ENCODE data around the gene TRMT2A.

The TRMT2A gene

GRCh38 chr22:20117633-20118299 is 740 bp upstream of the TRMT2A start:
- TF ChIP-seq CTCF (IDR thresholded peaks at IDR 0.05; ENCODE audit: low read depth, low read length, missing control alignments), result no peak
- in situ Hi-C loops (cut with HindIII; ENCODE audit: low sequenced_read_pairs), result no loop called here
- H3K4me3 ChIP-seq (ENCODE audit: low read depth, low read length), result peak overlapping the region; percentile 94
- no peak for DNase-seq (ENCODE audit: low read depth)

GRCh38 chr22:20116376-20116950 is 563 bp downstream of the TRMT2A start:
- TF ChIP-seq CTCF (IDR thresholded peaks at IDR 0.05; ENCODE audit: low read depth, low read length, missing control alignments), result no peak
- in situ Hi-C loops (cut with HindIII; ENCODE audit: low sequenced_read_pairs), result no loop called here
- peak overlapping the region; percentile 94 for H3K4me3 ChIP-seq (ENCODE audit: low read depth, low read length)
- DNase-seq (ENCODE audit: low read depth), result no peak

GRCh38 chr22:20115691-20116375 is 1.2 kb downstream of the TRMT2A start, which contains the start of gene RANBP1:
Gene RANBP1, plus strand, starts transcription at chr22:20116104. Its CDS starts 81 bp downstream, at chr22:20116185.
- in situ Hi-C loops (cut with HindIII; ENCODE audit: low sequenced_read_pairs), result no loop called here
- no peak for DNase-seq (ENCODE audit: low read depth)
- H3K4me3 ChIP-seq (ENCODE audit: low read depth, low read length), result peak within 1 kb of the TSS; percentile 94
- no peak for TF ChIP-seq CTCF (IDR thresholded peaks at IDR 0.05; ENCODE audit: low read depth, low read length, missing control alignments)

- in situ Hi-C loops (cut with HindIII; ENCODE audit: low sequenced_read_pairs), result no loop called here
- no peak for TF ChIP-seq CTCF (IDR thresholded peaks at IDR 0.05; ENCODE audit: low read depth, low read length, missing control alignments)
- no peak overlapping the region for H3K4me3 ChIP-seq (ENCODE audit: low read depth, low read length)
- DNase-seq (ENCODE audit: low read depth), result no peak
Observed at GRCh38 chr22:20114506-20115475, 2.2 kb downstream of the TRMT2A start.

- in situ Hi-C loops (cut with HindIII; ENCODE audit: low sequenced_read_pairs), result no loop called here
- no peak for TF ChIP-seq CTCF (IDR thresholded peaks at IDR 0.05; ENCODE audit: low read depth, low read length, missing control alignments)
- DNase-seq (ENCODE audit: low read depth), result no peak
- H3K4me3 ChIP-seq (ENCODE audit: low read depth, low read length), result no peak overlapping the region
Observed at GRCh38 chr22:20113551-20114310, 3.3 kb downstream of the TRMT2A start.

Measured in astrocyte of the cerebellum (primary cell).